Uterus (tissue), 2 donors: Measurements from ENCODE around the gene CFAP69.

Experiments
- POLR2A ChIP-seq, 2 donors: fragments of 450-650 bp; IDR thresholded peaks; one replicate each; pipeline ENCODE4 v1.6.1; 2016; ENCODE audit warnings: antibody characterized with exemption in 2 of 2, mild to moderate bottlenecking in 1 of 2, moderate library complexity in 1 of 2
- TF ChIP-seq, protein P1 (sequence below), 4 experiments: fragments of 200-600 bp in 2 of 4; fragments of 450-650 bp in 2 of 4; sonication (generic) in 2 of 4; IDR thresholded peaks; one replicate each; pipeline ENCODE4 v1.5.1; 2016 to 2019; ENCODE audit warnings: antibody characterized with exemption in 4 of 4, mild to moderate bottlenecking in 2 of 4, moderate library complexity in 1 of 4

DNA sequence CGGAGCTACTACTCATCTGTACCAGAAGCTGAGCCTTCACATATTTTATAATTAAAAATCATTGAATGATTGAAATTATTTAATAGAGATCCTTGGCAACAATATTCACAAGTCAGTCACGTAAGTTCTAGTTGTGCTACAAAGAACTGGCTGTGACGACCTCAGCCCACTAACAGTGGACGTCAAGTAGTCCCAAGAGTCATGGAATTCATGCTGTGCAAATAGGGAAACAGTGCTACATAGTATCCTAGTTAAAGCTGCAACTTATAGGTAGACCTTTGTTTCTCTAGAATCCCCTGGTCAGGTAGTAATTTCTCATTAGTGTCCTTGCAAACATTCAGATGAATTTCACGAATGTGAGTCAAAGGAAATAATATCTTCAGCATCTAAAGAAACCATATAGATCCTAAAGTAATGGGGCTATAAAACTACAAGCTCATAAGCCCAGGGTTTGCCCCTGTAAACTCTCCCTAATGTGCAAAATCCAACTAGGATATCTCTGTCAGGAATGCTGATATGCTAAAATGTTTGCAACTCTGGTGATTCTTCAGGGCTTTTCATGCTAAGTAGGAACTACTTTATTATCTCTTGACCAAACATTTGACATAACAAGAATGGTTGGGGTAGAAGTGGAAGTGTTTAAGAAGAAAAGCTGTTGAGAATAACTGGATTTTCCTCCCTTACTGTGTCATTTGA is 31.2 kb downstream of the CFAP69 start:
- TF ChIP-seq, protein P1, sequence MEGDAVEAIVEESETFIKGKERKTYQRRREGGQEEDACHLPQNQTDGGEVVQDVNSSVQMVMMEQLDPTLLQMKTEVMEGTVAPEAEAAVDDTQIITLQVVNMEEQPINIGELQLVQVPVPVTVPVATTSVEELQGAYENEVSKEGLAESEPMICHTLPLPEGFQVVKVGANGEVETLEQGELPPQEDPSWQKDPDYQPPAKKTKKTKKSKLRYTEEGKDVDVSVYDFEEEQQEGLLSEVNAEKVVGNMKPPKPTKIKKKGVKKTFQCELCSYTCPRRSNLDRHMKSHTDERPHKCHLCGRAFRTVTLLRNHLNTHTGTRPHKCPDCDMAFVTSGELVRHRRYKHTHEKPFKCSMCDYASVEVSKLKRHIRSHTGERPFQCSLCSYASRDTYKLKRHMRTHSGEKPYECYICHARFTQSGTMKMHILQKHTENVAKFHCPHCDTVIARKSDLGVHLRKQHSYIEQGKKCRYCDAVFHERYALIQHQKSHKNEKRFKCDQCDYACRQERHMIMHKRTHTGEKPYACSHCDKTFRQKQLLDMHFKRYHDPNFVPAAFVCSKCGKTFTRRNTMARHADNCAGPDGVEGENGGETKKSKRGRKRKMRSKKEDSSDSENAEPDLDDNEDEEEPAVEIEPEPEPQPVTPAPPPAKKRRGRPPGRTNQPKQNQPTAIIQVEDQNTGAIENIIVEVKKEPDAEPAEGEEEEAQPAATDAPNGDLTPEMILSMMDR (IDR thresholded peaks at IDR 0.05), result no peak
- TF ChIP-seq POLR2A (IDR thresholded peaks at IDR 0.05), result no peak
